Measurements from ENCODE around the gene CHD2.
"Not testable (repeated sequence)": the region's sequence is repeated elsewhere in the genome, so short reads cannot be mapped to it uniquely, and the experiment has no call there.

The CHD2 gene

GRCh38 chr15:92899948-92900730, at the start of gene CHD2:
Gene CHD2 (plus strand): TSS chr15:92900324. CDS start chr15:92901238, 914 bp downstream.
- DNase-seq (ENCODE audit: low spot score) = peak; percentile 63

- no peak for DNase-seq (ENCODE audit: low spot score)
Observed at GRCh38 chr15:92853222-92853621, 46.9 kb upstream of the CHD2 start.

- no peak for DNase-seq (ENCODE audit: low spot score)
Observed at GRCh38 chr15:92861742-92862141, 38.4 kb upstream of the CHD2 start.

- no peak for DNase-seq (ENCODE audit: low spot score)
Observed at GRCh38 chr15:92864127-92864814, 35.9 kb upstream of the CHD2 start.

GRCh38 chr15:92869263-92869940, 30.7 kb upstream of the CHD2 start:
- DNase-seq (ENCODE audit: low spot score) = peak; percentile 37

GRCh38 chr15:92870010-92870591, 30.0 kb upstream of the CHD2 start:
- DNase-seq (ENCODE audit: low spot score) = no peak

- DNase-seq (ENCODE audit: low spot score) = not testable (repeated sequence)
Observed at GRCh38 chr15:92872967-92873366, 27.2 kb upstream of the CHD2 start.

GRCh38 chr15:92877000-92877399, 23.1 kb upstream of the CHD2 start:
- DNase-seq (ENCODE audit: low spot score) = no peak

- no peak for DNase-seq (ENCODE audit: low spot score)
Observed at GRCh38 chr15:92877416-92877815, 22.7 kb upstream of the CHD2 start.

GRCh38 chr15:92878593-92879053, 21.5 kb upstream of the CHD2 start:
- DNase-seq (ENCODE audit: low spot score) = no peak

- DNase-seq (ENCODE audit: low spot score) = no peak
Observed at GRCh38 chr15:92879949-92880725, 20.0 kb upstream of the CHD2 start.

- no peak for DNase-seq (ENCODE audit: low spot score)
Observed at GRCh38 chr15:92880796-92881195, 19.3 kb upstream of the CHD2 start.

- DNase-seq (ENCODE audit: low spot score) = no peak
Observed at GRCh38 chr15:92881211-92881754, 18.8 kb upstream of the CHD2 start.

- DNase-seq (ENCODE audit: low spot score) = peak; percentile 99
Observed at GRCh38 chr15:92881802-92882696, 18.1 kb upstream of the CHD2 start.

- DNase-seq (ENCODE audit: low spot score) = no peak
Observed at GRCh38 chr15:92882697-92883162, 17.4 kb upstream of the CHD2 start.

- no peak for DNase-seq (ENCODE audit: low spot score)
Observed at GRCh38 chr15:92883163-92883875, 16.8 kb upstream of the CHD2 start.

- DNase-seq (ENCODE audit: low spot score) = no peak
Observed at GRCh38 chr15:92883876-92884435, 16.2 kb upstream of the CHD2 start.

GRCh38 chr15:92884436-92885223, 15.5 kb upstream of the CHD2 start:
- DNase-seq (ENCODE audit: low spot score) = no peak

Data from hepatic stellate cell (primary cell).